ENCODE results near the gene SEMA6A.

DNA sequence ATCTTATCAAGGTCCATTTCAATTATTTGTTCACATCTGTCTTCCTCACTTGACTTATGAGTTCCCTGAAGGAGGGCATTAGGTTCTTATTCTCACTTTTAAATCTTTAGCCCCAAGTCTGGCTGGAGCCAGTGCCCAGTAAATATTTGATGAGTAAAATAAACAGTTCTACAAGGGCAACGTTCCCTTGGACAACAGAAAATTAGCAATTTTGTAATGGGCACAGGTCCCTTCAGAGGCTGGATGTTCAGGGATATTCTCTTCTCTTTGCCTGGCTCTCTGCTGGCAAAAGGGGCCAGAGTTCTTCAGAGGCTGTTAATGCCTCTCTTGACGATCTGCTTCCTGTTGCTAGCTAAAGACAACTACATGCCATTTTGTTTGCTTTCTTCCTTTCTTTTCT lies 149.7 kb downstream of the SEMA6A start:
- TF ChIP-seq, protein P1, sequence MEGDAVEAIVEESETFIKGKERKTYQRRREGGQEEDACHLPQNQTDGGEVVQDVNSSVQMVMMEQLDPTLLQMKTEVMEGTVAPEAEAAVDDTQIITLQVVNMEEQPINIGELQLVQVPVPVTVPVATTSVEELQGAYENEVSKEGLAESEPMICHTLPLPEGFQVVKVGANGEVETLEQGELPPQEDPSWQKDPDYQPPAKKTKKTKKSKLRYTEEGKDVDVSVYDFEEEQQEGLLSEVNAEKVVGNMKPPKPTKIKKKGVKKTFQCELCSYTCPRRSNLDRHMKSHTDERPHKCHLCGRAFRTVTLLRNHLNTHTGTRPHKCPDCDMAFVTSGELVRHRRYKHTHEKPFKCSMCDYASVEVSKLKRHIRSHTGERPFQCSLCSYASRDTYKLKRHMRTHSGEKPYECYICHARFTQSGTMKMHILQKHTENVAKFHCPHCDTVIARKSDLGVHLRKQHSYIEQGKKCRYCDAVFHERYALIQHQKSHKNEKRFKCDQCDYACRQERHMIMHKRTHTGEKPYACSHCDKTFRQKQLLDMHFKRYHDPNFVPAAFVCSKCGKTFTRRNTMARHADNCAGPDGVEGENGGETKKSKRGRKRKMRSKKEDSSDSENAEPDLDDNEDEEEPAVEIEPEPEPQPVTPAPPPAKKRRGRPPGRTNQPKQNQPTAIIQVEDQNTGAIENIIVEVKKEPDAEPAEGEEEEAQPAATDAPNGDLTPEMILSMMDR (IDR thresholded peaks at IDR 0.05), result no peak
- no peak for TF ChIP-seq POLR2A (IDR thresholded peaks at IDR 0.05)
